ENCODE data around the gene SYCP3. TPM values are rescaled to one million over a fixed set of nuclear protein-coding genes. Genes with fewer than 3 reads are reported as not detected.

Gene SYCP3
- total RNA-seq, result under 0.01 and 0.18 TPM in 2 replicates

GRCh38 chr12:101738920-101739665, at the start of gene SYCP3:
SYCP3 (minus strand) TSS chr12:101739462; CDS start chr12:101737935, 1,527 bp downstream.
- DNase-seq (ENCODE audit: low read depth, low spot score), result no peak

GRCh38 chr12:101785671-101786070, 46.4 kb upstream of the SYCP3 start:
- DNase-seq (ENCODE audit: low read depth, low spot score), result no peak

GRCh38 chr12:101784376-101784775, 45.1 kb upstream of the SYCP3 start:
- no peak for DNase-seq (ENCODE audit: low read depth, low spot score)

DNA sequence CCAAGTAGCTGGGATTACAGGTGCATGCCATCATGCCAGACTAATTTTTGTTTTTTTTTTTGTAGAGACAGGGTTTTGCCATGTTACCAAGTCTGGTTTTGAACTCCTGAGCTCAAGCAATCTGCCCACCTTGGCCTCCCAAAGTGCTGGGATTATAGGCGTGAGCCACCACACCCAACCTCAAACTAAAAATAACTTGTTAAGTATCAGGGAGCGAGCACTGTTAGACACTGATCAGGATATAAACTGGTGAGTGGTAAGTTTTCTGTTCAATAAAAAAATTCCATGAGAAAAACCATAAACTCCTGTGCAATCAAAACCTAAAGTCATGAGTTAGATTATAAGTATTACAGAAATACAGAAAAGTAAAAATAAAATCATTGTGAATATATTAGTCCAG, 44.6 kb upstream of the SYCP3 start:
- no peak for DNase-seq (ENCODE audit: low read depth, low spot score)

DNA sequence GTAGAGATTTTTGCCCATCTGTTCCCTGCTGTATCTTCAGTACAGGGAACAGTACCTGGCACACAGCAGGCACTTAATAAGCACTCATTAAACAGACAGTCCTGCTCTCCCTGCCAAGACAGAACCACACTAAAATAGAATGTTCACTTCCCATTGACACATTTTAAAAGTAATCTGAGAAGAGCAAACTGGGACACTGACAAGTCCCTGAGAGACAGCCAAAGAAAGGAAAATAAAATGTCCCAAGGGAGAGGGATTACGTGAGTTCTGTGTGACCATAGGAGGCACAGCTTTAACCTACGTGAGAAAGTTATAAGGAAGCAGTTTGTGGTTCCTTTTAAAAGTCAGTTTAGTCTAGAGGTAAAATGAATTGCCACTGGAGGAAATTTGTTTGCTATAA, 43.9 kb upstream of the SYCP3 start:
- no peak for DNase-seq (ENCODE audit: low read depth, low spot score)

GRCh38 chr12:101782273-101782731, 43.0 kb upstream of the SYCP3 start:
- DNase-seq (ENCODE audit: low read depth, low spot score), result no peak

DNA sequence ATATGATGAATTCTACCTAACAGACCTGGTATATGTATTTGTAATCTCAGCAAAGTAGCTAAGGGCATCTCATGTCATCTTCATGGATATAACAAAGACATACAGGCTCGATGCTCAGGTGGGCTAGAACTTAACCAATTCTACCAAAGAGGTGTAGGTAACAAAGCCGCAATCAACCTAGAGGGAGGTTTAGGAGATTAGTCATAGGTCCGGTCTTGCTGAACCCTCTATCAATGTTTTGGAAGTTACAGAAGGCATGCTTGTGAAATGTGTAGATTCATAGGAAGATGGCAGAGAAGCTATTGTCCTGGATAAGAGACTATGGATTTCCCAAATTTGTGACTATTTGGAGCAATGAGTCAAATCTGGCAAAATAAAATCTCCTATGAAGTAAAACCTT, 42.6 kb upstream of the SYCP3 start:
- DNase-seq (ENCODE audit: low read depth, low spot score), result no peak

- DNase-seq (ENCODE audit: low read depth, low spot score), result no peak
These were observed 41.3 kb upstream of the SYCP3 start for GRCh38 chr12:101780599-101780998.

DNA sequence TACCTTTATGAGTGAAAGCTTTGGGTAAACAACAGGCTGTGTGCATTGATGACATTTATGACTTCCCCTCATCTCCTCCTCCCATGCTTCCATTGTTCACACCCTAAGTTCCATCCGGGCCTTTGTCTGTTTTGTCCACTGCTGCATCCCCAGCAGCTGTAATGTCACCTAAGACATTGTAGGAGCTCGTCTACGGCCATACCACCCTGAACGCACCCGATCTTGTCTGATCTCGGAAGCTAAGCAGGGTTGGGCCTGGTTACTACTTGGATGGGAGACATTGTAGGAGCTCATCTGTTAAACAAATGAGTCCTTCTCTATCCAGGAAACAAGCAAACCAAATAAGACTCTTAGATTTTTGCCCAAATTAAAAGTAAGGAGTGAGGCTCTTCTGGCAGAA, 40.4 kb upstream of the SYCP3 start:
- no peak for DNase-seq (ENCODE audit: low read depth, low spot score)

DNA sequence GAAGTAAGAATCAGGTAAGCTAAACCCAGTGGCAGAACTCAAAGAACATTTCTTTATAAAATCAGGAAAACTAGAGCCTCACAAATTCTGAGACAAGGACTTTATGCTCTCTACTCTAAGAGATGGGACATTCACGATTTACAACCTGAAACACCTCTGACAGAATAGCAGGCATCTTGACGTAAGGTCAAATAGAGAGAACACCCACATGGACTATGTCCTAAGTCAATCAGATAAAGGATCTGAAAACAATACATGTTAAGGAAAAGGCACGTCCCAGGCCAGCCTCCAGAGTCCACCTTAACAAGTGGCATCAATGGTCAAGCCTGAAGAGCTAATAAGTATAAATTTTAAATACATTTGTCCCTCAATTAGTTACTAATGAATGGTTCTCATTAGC, 39.9 kb upstream of the SYCP3 start:
- no peak for DNase-seq (ENCODE audit: low read depth, low spot score)

DNA sequence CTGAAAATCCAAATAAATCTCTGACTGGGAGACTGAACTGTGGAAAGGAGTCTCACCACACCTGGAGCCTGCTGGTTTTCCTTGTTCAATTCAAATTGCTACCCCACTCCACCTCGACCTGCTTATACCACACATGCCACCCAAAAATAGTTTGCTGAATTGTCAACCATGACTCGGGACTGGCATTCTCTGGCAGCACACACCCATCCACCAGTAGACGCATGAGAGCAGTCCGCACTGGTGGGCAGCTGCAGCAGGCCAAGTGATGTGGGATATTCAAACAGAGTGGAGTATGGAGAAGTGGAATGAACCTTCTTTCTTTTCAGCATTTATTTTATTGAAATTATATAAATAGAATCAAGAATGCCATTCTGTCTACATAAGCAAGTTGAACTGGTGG, 38.7 kb upstream of the SYCP3 start:
- DNase-seq (ENCODE audit: low read depth, low spot score), result no peak

DNA sequence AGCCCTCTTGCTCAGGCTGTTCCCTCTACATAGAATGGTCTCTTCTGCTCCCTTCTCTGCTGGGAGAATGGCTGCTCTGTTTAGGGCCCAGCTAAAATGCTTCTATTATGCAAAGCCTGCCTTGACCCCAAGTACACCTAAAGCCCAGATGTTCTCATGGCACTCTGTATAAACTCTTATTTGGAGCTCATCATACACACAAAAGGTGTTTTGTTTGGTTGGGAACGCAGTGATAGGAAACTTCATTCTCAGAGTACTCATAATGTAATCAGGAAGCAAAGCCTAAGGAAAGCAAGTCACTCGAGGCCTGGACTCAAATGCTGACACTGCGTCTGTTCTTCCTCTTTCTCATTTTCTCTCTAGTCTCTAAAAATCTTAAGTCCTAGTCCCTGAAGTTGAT, 38.2 kb upstream of the SYCP3 start:
- no peak for DNase-seq (ENCODE audit: low read depth, low spot score)

GRCh38 chr12:101775816-101776215, 36.6 kb upstream of the SYCP3 start:
- no peak for DNase-seq (ENCODE audit: low read depth, low spot score)

- peak; percentile 41 for DNase-seq (ENCODE audit: low read depth, low spot score)
These were observed 34.4 kb upstream of the SYCP3 start for GRCh38 chr12:101773650-101774162.

- DNase-seq (ENCODE audit: low read depth, low spot score), result no peak
These were observed 32.9 kb upstream of the SYCP3 start for GRCh38 chr12:101772012-101772775.

DNA sequence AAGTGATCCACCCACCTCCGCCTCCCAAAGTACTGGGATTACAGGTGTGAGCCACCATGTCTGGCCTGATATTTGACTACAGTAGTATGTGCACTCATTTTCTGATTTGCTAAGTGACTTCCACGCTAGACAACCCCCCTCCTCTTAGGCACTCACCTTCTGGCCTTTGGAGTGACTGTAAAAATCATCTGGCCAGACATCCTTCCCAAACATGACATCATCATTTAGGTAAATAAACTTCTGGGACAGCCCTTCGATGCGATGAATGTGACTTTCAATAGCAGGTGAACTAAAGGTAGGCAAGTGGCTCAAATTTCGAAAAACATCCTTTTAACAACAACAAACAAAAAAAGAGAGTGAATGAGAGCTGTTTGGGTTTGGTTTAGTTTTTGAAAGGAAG, 30.6 kb upstream of the SYCP3 start:
- no peak for DNase-seq (ENCODE audit: low read depth, low spot score)

- DNase-seq (ENCODE audit: low read depth, low spot score), result no peak
These were observed 29.5 kb upstream of the SYCP3 start for GRCh38 chr12:101768781-101769180.

DNA sequence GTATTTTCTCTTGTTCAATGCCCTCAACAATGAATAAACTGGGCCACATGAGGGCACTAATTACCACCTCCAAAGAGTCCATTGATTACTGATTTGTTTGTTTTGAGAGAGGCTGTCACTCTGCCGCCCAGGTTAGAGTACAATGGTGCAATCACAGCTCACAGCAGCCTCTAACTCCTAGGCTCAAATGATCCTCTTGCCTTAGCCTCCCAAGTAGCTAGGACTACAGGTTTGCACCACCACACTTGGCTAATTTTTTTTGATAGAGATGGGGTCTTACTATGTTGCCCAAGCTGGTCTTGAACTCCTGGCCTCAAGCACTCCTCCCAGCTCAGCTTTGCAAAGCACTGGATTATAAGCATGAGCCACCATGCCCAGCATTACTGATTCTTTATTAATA, 28.3 kb upstream of the SYCP3 start:
- no peak for DNase-seq (ENCODE audit: low read depth, low spot score)

- DNase-seq (ENCODE audit: low read depth, low spot score), result no peak
These were observed 25.0 kb upstream of the SYCP3 start for GRCh38 chr12:101764051-101764792.

DNA sequence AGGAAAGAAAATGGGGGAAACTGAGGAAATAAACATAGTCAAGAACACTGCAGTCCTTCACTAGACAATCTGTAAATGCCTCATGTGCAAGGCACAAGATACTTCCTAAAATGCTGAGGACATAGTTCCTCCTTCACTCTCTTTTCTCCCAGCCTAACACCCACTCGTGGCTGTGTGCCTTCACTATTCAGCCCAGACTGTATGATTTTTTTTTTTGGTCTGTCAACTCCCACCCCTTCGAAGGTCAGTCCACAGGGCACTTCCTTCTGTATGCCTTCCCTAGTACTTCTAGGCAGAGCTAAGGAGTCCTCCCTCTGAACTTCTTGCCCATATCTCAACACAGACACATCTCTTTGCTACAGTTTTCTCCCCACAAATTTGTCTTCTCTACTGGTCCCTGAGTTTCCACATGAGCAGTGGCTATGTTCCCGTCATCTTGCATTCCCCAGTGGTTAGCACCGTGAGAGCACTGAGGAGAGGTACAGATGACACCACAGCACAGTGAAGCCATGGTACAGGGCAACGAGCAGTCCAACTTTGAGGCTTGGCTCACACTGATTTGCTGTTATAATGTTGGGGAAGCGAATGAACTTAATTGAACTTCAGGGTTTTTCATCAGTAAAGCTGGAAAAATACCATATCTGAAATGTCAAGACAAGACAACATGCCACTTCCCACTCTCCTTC, 24.1 kb upstream of the SYCP3 start:
- DNase-seq (ENCODE audit: low read depth, low spot score), result no peak

GRCh38 chr12:101761781-101762180, 22.5 kb upstream of the SYCP3 start:
- DNase-seq (ENCODE audit: low read depth, low spot score), result no peak

Measured in pulmonary artery endothelial cell (primary cell).